ENCODE data around the gene FEZ2. TPM values are rescaled to one million over a fixed set of nuclear protein-coding genes. Genes with fewer than 3 reads are reported as not detected.

The FEZ2 gene
- total and polyA plus RNA-seq, 2 experiments from 2014 or later, result 28.0 to 32.9 TPM

GRCh38 chr2:36536776-36537175 is 61.2 kb downstream of the FEZ2 start:
- no peak overlapping the region for H2AFZ ChIP-seq
- H3K9me3 Mint-ChIP-seq, result no peaks in the 10 kb centered on the region
- H3K27me3 Mint-ChIP-seq (ENCODE audit: insufficient read depth, low read depth, poor library complexity), result peaks cover 2% of the 10 kb centered on the region
- no peaks in the 10 kb centered on the region for H3K79me2 ChIP-seq (replicated peaks; ENCODE audit: insufficient read depth)
- peaks cover 10% of the 10 kb centered on the region for H4K20me1 ChIP-seq (replicated peaks; ENCODE audit: insufficient read depth)
- no peaks in the 10 kb centered on the region for H3K4me1 Mint-ChIP-seq
- H3K4me1 ChIP-seq (ENCODE audit: insufficient read depth), result no peaks in the 10 kb centered on the region
- no peak overlapping the region for H3K4me2 ChIP-seq
- H3F3A ChIP-seq (replicated peaks; ENCODE audit: low read depth), result no peaks in the 10 kb centered on the region
- peaks cover 31% of the 10 kb centered on the region for H3K36me3 Mint-ChIP-seq (ENCODE audit: low read depth)
- ATAC-seq, result no peak
- no peak overlapping the region for H3K4me3 Mint-ChIP-seq
- H3K4me3 ChIP-seq, result no peak overlapping the region
- peaks cover 9% of the 10 kb centered on the region for H3K36me3 ChIP-seq (ENCODE audit: insufficient read depth)
- no peak overlapping the region for H3K27ac ChIP-seq (ENCODE audit: low read depth)
- no peak for TF ChIP-seq CREB1 (CRISPR knock-in tag; IDR thresholded peaks at IDR 0.05; ENCODE audit: low read depth)
- no peak for TF ChIP-seq ZNF331 (CRISPR knock-in tag; IDR thresholded peaks at IDR 0.05; ENCODE audit: low read depth)
- TF ChIP-seq POLR2AphosphoS5 (IDR thresholded peaks at IDR 0.05; ENCODE audit: low read depth), result no peak
- TF ChIP-seq EZH2phosphoT487 (IDR thresholded peaks at IDR 0.05; ENCODE audit: unreplicated experiment), result no peak
- TF ChIP-seq NANOG (IDR thresholded peaks at IDR 0.05; ENCODE audit: borderline replicate concordance), result no peak
- TF ChIP-seq STAT1 (IDR thresholded peaks at IDR 0.05; ENCODE audit: unreplicated experiment), result no peak
- no peak for TF ChIP-seq CTCF (conservative IDR thresholded peaks at IDR 0.05; ENCODE audit: low read depth in 2 of 2)
- no peak for TF ChIP-seq EZH2 (IDR thresholded peaks at IDR 0.05; ENCODE audit: low read depth, unreplicated experiment)
- TF ChIP-seq JUNB (IDR thresholded peaks at IDR 0.05; ENCODE audit: unreplicated experiment), result no peak
- no peak for TF ChIP-seq ZNF114 (CRISPR knock-in tag; IDR thresholded peaks at IDR 0.05)
- no peak for TF ChIP-seq ZNF462 (CRISPR knock-in tag; IDR thresholded peaks at IDR 0.05)
- TF ChIP-seq REST (IDR thresholded peaks at IDR 0.05; ENCODE audit: unreplicated experiment), result no peak
- TF ChIP-seq ETS1 (IDR thresholded peaks at IDR 0.05), result no peak
- H3K9me2 ChIP-seq (ENCODE audit: insufficient read depth), result no peaks in the 10 kb centered on the region; the same call in 1 of the 2 replicates
- no peak overlapping the region for H3K27ac Mint-ChIP-seq
- no peaks in the 10 kb centered on the region for H3K27me3 ChIP-seq (ENCODE audit: insufficient read depth)
- DNase-seq (ENCODE audit: low spot score), result no peak

Data from GM23338 (cell line).